D341Med (cell line): Measurements from ENCODE around the gene LAMC2.

Experiments
- DNase-seq: peaks from one replicate; pipeline ENCODE4 v3.0.0; 2012; ENCODE audit warnings: low spot score

The LAMC2 gene

GRCh38 chr1:183287191-183287675, 101.2 kb downstream of the LAMC2 start:
- no peak for DNase-seq

- DNase-seq: no peak
These were observed 102.5 kb downstream of the LAMC2 start for GRCh38 chr1:183288583-183288982.

DNA sequence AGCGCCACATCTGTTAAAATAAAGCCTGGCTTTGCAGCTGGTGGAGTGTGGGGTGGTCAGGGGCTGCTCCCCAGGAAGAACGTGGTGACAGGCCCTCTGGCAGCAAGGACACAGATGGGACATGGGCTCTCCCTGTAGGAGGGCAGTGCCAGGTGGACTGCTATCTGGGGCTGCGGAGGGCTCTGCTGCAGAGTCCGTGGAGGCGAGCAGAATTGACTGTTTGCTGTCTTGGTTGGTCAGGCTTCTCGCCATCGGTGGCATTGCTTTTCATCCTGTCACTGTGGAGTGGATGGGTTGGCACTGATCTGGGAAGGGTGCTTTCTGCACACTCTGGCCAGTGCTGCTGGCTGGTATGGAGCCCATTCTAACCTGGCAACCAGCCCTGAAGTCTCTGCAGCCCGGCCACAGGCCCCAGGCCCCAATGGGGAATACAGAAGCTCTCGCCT, 103.0 kb downstream of the LAMC2 start:
- DNase-seq: no peak

DNA sequence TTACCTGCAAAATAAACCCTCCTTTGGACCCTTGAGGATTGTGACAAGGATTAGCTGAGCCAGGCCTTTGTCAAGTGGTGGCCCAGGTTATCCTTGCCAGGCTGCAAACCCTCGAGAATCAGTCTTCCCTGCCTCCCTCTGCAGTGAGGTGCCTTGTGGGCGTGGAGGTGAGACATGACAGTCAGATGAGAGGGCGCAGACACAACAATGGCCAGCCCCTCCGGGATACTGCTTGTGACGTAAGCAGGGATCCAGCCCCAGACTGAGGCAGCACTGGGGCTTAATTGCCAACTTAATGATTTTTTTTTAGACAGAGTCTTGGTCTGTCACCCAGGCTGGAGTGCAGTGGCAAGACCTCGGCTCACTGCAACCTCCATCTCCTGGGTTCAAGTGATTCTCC, 104.6 kb downstream of the LAMC2 start:
- no peak for DNase-seq

DNA sequence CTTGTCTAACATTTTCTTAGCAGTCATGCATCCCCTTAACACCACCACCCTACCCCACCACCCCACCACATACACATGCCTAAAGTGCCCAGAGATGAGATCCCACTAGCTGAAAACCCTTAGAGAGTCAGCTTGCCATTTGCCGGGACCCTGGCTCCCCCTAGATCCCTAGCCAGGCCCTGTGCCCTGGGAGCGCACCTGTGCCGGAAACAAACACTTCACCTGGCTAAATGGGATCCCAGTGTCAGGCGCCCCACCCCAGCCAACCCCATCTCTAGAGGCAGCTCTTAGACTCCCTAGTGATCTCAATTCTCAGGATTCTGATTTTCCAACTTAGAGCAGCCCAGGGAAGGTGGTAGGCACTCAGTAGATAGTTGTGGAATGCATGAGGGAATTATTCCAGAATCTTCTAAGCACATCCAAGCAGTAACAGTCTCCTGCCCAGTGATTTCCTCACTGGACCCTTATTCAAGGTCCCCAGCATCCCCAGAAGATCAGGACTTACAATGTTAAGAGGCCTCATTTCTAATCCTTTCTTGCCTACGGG, 105.2 kb downstream of the LAMC2 start:
- DNase-seq: no peak

GRCh38 chr1:183291802-183292514, 105.9 kb downstream of the LAMC2 start:
- DNase-seq: no peak

GRCh38 chr1:183293241-183293640, 107.2 kb downstream of the LAMC2 start:
- no peak for DNase-seq

DNA sequence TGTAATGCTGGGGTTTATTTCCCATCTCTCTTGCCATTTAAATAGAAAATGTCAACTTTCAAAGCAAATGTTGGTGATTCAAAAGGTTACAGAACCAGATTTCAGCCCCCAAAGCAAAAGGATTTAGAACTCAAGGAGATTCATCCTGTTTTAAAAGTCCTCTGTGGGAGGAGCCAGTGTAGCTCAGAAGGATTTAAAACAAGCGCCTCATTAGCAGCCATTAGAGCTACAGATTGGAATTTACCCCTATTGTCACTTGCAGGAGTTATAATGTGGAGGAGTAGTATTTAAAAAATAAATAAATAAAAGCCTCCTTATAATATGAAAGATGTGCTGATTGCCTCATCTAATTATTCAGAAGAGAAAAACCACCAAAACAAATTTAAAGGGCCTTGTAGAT, 107.8 kb downstream of the LAMC2 start:
- no peak for DNase-seq
